ENCODE data around the gene CDH23.
"Not testable (repeated sequence)": the region's sequence is repeated elsewhere in the genome, so short reads cannot be mapped to it uniquely, and the experiment has no call there.

The CDH23 gene

DNA sequence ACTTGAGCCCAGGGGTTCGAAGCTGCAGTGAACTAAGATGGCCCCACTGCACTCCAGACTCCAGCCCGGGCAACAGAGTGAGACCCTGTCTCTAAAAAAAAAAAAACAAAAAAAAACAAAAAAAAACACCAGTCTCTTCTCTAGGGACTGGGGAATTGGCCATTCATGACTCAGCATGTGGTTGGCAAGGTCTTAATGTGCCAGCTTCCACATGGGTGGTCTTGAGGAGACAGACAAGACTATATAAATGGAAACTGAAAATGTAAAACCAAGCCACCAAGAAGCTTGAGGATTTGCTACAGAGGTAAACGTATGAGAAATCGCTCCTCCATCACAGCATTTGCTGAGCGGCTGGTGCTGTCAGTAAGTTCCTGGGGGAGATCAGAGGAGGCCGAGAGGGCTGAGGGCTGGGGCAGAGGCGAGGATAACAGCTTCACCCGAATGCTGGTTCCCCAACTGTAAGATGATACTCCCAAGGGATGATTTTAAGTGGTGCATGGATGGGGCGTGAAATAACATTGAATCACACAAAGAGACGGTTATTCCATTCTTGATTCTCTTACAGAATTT, 194.1 kb downstream of the CDH23 start:
- no peak for DNase-seq

DNA sequence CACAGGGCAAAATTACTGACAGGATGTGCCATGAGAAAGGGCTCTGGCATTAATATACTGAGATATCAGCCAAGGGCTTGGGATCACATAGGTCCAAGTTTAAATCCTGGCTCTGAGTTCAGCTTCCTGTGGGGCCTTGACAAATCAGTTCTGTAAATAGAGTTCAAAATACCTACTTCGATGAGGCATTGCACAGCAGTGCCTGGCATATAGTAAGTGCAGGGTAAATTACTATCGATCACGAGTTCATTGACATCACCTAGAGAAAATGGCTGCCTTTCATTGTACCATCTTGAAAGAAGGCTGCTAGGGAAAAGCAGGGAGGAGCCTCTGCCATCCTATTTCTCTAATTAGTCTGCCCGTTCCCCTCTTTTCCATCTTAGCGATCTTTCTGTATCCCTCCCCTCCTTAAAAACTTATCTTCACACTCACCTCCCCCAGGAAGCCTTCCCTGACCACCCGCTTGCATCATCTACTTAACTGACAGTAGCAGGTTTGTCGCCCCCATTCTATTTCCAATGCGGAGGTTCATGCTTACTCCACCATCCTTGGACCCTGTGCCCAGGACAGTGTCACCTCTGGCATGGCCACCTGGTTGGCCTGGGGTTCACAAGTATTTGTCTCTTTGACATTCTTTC, 198.3 kb downstream of the CDH23 start:
- no peak for DNase-seq

DNA sequence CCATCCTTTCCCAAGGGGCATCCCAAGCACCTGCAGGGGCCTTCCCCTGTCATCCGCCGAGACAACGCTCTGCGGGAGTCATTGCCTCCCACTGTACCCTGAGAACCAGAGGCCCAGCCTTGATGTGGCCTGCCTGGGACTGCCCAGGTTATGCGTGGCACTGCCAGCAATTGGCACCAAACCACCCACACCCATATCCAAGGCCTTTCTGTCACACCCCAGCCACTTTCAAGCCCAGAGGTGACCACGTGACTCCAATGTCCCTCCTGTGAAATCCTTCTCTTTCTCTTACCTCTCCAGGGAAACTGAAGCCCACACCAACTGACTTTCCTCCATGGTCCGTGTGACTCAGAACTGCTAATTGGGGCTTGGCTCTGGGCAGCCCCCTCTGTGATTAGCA, 198.9 kb downstream of the CDH23 start:
- DNase-seq, result no peak

DNA sequence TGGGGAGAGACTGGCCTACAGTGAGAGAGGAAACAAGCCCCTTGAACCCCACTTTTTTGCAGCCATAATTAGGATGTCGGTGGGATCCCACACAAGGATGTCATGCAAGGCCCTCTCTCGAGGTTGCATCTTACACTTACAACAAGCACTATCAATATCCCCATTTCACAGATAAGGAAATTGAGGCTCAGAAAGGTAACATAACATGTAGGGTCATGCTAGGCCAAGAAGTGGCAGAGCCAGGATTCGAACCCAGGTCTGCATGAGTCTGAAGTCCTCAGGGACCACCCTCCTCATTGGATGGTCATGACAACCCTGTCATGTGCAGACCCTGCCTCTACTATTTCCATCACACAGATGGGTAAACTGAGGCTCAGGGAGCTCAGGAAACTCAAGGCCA, 199.4 kb downstream of the CDH23 start:
- no peak for DNase-seq

DNA sequence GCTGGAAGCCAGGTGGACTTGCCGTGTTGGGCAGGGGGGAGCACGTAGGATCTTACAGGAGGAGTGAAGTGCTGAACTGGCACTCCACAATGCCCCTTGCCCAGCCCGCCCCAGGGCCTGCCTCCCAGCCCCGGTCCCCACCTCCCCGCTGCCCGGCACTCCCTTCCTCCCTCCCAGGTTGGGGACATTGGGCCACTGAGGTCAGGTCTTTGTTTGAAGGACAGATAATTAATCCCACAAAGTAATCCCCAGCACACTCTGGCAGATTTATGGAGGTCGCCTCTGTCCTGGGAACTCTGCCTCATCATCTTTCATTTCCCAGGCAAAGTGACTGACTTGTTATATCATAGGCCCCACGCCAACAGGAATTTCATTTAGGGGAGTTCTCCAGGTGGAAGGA, 200.0 kb downstream of the CDH23 start:
- DNase-seq, result no peak

DNA sequence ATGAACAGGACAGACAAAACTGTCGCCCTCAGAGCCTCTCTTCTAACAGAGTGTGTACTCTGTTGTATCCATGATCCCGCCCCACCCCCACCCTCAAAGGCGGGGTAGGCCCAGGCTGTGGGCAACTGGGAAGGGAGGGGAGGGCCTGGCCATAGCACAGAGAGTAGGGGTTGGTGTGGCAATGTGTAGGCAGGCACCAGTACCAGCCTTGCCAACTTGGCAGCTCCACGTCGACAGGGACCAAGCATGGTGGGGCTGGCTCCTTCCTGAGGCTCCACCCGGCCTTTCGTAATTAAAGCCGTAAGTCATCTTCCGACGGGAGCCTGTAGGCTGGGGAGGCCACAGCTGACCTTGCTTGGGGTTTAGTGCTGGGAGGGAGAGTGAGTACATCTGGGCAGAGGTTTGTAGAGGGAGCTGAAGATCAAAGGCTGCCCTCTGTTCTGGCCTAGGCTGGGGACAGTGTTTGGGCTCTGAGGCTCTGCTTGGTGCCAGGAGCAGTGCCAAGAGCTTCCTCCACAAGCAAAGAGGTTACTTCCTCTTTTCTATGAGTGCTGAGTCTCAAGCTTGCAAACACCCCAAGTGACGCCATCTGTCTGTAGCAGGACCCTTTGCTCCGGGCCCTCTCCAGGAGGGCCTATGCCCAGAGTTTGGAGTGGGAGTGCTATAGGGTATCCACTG, 201.2 kb downstream of the CDH23 start:
- DNase-seq, result no peak

DNA sequence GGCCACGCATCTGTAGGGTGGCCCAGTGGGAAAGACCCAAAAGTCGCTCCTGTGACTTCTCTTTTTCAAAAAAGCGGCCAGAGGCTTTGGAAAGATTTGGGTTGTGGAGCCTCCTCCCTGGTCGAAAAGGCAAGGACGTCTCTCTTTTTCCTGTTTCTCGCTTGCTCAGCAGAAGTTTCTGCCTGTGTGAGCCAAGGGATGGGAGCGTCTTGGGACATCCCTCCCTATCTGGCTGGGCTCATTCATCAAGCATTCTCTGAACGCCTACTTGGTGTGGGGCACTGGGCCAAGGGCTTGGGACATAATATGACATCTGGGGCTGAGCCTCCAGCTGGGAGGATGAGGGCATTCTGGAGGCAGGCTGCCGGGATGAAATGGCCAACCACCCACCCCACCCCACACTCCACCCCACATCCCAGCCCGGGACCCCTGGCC, 201.9 kb downstream of the CDH23 start:
- no peak for DNase-seq

DNA sequence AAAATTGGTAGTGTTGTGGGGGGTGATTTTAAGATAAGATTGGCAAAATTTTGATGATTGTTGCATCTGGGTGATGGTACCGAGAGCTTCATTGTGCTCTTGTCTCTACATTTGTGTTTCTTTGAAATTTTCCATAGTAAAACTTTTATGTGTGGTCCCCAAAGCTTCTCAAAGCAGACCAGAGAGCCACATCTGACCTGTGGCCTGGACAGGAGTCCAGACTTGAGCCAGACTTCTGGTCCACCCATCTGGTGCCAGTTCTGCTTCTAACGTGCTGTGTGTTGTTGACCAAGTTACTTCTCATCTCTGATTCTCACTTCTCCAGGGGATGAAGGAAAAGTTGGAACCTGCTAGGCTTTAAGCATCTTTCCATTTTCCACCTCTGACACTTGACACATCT, 202.8 kb downstream of the CDH23 start:
- no peak for DNase-seq

DNA sequence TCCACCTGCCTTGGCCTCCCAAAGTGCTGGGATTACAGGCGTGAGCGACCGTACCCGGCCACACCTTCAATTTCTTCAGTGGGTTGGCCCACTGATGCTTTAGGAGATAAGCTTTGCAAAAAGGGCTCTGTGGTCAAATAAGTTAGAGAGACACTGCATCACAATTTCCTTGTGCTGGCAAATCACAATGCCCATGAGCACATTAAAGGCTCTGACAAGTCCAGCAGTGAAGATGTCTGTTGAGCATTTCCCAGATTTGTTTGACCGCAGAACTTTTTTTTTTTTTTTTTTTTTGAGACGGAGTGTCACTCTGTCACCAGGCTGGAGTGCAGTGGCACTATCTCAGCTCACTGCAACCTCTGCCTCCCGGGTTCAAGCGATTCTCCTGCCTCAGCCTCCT, 203.5 kb downstream of the CDH23 start:
- DNase-seq, result not testable (repeated sequence)

DNA sequence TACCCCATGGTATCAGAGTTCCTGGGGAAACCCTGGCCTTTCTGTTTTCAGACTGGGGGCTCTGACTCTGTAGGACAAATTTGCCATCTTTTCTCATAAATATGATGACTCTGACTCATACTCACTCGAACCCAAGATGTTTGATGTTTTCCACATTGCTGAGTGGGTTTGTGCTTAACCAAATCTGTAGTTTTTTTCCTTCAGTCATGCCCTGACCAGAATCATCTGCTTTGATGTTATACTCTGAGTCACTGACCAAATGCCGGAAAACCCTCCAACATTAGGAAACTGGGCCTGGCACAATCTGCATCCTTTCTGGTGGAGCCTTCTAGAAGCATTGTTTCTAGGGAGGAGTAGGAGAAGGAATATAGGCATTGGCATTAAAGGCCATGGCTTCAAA, 204.1 kb downstream of the CDH23 start:
- no peak for DNase-seq

DNA sequence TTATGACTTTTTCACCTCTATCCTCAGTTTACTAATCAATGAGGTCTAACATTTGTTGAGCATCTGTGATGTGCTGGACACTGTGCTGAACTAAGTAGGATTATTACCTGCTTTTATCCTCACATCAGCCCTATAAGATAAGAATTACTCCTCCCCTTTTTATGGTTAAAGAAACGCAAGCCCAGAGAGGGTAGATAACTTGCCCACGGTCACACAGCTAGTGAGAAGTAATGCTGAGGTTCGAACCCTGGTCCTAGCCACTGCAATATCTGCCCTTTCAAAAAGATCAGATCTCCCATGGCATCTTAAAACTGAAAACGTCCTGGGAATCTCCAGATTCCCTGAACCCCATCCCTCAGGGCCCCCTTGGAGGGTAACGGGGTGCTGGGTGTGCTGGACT, 204.6 kb downstream of the CDH23 start:
- no peak for DNase-seq

DNA sequence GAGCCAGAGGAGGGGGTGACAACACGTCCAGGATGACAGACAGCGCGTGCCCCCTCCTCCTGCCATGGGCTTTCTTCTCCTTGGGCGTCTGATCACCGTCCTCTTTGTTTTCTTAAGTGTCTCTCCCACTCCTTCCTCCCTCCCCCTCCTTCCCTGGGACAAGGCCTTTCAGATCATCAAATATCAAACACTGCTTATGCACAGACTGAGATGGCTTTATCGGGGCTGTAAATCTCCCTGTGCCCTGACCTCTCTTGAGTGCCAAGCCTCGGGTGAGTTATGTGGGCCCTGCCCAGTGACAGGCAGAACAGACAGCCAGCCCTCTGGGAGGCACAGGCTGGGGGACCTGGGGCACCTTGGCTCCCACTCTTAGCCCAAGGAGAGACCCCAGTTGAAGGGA, 206.4 kb downstream of the CDH23 start:
- no peak for DNase-seq

DNA sequence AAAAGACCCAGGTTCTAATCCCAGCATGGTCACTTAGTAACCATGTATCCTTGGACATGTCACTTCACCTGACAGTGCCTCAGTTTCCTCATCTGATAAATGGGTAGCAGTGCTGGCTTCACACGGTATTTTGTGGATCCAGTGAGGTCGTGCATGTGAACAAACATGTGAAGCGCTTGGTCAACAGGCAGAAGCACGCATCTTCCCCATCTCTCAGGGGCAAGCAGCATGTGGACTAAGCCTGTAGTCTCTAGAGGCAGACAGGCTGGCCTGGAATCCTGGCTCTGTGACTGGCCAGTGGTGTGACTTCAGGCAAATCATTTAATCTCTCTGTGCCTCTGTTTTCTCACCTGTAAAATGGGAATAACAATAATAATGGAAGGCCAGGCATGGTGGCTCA, 207.0 kb downstream of the CDH23 start:
- no peak for DNase-seq

DNA sequence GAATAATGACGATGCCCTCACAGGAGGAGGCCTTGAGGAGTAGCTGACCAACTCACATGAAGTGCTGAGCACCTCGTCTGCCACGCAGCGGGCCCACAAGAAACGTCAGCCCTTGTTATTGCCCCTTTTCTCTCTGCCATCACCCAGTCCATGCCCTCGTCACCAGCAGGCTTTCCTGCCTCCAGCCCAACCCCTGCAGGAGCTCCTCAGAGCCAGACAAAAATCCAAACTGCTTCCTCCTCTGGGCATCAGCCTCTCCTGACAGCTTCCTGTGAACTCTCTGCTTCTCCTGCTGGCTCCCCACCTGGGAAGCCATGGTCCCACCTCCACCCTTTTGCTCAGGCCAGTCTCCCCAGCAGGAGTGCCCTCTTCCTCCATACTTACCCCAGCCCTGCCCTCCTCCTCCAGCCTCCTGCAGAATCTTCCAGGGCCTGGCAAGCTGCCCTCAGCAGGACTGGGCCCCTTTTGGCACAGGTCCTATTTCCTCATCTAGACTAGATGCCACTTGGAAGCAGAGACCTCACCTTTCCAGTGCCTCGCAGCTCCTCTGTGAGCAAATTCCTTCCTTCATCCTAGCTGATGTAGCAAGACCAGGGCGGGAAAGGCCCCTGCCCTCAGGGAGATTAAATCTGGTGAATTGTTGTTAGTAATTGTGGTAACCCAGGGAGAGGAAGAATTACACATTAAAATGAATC, 207.8 kb downstream of the CDH23 start:
- no peak for DNase-seq

DNA sequence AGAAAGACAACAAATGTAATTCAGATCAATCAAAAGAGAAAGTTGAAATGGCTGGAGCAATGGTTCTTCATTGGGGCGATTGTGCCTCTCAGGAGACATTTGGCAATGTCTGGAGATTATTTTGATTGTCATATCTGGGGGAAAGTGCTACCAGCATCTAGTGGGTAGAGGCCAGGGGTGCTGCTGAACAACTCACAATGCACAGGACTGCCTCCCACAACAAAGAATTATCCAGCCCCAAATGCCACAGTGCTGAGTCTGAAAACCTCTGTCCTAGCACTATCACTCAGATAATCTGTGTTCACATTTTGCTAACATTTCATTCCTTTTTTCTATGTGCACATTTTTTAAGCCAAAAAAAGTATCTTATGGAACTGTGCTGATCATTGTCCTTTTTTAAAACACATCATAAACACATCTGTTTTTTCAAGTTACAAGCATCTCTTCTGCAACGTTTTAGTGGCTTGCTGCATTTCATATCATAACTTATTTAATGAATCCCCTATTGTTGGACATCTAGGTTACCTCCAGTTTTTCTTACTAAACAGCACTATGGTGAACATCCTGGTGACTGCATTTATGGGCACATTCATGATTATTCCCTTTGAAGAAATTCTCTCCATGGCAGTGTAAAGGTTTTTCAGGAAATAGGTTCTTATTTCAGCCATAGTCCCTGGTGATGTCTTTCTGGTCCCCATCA, 208.7 kb downstream of the CDH23 start:
- no peak for DNase-seq

DNA sequence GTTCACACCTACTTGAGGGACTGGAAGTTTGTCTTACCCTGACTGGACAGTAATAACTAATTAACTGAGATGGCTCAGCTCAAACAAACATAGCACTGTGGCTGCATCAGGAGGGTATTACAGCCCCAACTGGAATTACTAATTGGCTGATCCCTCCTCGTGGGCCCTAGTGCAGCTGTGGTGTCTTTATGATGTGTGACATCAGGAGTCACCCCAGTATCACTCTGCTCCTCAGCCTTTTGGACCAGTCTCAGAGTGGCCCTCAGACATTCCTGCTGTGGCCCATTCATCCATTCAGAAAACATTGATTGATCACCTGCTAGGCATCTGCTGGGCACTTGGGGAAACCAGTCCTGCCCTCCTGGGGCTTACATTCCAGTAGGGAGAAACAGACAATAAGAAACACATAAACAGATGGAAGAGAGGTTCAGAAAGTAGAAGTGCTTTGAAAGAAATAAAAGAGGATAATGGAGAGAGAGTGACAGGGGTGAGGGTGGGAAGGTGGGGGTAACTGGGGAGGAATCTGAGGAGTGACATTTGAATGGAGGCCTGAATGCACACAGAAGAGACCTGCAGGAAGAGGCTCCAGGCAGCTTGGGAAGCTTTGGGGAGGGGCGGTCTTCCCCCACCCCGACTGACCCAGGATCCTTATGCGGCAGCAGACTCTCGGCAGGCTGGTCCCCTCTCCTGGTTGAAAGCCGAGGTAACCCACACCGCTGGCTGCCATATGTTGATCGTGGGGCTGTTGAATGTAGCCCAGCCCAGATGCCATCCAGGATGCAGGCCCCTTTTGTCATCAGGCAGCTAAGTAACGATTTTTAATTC, 209.7 kb downstream of the CDH23 start:
- DNase-seq, result no peak

DNA sequence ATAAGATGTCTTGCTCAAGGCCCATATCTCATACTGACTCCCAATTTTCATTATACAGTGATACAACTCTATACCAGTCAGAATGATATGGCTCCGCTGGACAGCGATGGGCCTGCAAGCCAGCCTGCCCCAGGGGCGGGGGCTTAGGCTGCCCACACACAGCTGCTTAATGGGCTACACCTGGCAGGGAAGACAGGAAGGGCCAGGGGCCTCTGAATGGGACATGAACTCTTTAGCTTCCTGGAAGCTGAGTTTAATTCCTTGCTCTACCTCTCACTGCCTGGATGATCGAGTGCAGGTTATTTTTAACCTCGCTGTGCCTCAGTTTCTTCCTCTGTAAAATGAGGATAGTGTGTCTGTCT, 210.3 kb downstream of the CDH23 start:
- no peak for DNase-seq

DNA sequence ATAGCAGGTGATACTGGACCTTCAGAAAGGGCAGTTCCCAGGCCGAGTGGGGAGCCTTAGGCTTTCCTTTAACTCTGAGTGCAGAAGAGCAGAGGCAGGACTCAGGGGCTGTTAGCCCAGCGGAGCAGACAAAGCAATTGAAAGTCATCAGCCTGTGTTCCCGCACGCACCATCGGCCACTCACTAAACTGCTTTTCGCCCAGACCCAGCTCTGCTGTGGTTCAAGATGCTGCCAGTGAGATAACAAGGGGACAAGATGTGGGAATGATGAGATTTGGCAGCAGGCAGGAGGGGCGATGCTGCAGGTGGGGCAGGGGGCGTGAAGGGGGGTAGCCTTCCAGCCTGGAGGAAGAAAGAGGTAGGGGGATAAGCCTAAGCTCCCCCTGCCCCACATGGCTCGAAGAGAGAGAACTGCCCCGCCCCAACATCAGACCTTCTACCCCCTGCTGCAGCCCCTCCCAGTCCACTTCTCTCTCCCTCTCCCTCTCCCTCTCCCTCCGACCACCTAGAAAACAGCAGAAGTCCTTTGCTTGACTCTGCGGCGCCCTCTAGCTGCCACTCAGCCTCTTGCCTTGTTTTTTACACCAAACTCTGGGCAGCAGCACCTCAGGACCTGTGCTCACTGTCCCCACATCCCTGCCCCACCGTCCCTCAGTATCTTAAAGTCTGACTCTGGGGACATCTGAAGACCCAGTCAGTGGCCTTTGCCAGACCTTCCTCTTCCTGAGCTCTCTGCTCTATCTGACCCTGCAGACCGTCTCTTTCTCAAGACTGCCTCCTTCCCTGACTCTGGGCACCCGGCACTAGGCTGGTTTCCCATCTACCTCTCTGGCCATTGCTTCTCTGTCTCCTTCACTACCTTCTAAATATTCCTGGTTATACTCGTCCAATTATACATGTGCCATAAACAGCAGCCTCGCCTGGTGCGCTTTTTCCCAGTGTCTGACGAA, 212.4 kb downstream of the CDH23 start:
- peak; percentile 73 for DNase-seq

DNA sequence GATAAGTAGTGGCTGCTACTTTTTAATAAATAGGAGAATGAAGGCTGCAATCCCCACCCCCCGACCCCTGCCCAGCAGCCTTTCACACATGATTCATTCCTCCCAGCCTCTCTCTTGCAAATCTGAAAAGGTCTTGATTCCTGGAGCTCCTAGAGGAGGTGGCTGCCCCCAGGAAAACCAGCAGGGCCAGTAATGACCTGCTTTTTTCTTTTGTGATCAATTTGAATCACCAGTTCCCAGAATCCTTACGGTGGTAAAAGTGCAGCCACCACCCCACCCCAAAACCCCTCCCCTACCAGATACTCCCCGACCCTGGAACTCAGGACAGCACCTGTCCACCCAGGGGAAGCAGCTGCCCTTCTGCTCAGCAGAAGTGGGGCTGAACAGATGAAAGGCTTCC, 213.9 kb downstream of the CDH23 start:
- DNase-seq, result no peak

DNA sequence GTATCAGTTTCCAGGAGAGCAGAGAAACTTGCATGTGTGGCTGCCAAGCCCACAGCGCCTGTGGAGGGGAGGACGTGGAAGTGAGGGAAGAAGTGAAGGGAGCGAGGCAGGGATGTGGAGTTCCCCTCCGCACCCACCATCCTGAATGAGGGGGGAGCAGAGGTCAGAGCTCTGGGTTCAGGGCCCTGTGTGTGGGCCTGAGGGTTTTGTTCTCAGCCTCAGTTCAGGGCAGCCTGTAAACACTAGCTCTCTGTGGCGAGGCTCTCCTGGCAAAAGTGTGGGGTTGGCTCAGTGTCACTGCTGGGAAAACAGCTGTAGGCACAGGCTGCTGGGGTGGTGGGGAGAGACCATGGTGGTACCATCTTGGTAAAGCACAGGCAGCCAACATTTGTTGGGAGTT, 214.4 kb downstream of the CDH23 start:
- DNase-seq, result no peak

DNA sequence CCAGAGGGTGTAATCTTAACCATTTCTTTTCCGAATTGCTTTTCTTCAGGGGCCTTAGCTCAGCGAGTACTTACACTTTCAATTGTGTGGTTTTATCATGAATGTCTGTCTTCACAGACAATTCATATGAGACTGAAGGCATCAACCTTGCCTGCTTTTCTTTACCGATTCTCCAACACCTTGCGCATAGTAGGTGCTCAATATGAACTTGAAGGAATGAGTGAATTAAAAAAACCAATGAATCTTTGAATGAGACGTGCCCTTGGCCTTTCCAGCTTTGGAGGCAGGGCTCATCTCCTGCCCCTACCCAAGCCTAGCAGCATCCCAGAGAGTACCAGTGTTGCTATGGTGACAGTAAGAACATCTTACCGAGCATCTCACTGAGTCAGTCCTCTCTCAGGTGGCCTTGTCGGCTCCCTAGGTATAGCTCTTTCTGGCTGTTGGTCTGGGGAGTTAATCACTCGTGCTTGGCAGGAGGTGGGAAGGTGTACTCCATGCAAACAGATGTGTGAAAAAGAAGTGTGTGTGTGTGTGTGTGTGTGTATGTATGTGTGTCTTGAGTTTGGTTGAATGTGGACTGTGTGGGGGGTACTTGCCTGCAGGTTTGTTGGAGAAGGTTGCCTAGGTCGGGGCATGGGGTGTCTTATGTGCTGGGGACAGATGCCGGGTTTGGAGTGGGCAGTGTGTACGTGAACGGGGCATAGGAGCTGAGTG, 215.1 kb downstream of the CDH23 start:
- no peak for DNase-seq
